ENCODE results near the gene SCN4B.

Gene SCN4B

DNA sequence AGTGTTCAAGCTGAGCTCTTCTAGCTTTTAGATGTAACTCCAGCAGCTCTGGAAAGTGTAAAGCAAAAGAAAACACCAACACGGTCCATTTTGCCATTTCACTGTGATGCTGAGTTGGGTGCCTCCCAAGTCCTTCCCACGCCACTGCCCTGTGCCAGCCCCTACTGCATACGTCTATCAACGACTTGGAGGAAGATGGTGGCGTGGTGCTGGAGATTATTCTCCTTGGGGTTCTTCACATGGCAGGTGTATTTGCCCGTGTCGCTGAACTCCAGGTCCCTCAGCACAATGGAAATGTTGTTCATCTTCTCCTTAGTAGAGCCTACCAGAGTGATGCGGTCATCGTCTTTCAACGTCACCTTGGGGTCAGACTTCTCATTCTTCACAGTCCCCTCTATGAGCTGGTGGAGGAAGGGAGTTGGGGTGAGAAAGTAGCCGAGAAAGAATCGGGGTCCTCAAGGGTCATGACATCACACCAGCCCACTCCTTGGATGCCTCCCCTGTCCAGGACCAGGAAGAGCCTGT, 8.9 kb downstream of the SCN4B start:
- no peak overlapping the region for H3K4me3 ChIP-seq (ENCODE audit: low read depth, low read length)
- TF ChIP-seq, protein P1, sequence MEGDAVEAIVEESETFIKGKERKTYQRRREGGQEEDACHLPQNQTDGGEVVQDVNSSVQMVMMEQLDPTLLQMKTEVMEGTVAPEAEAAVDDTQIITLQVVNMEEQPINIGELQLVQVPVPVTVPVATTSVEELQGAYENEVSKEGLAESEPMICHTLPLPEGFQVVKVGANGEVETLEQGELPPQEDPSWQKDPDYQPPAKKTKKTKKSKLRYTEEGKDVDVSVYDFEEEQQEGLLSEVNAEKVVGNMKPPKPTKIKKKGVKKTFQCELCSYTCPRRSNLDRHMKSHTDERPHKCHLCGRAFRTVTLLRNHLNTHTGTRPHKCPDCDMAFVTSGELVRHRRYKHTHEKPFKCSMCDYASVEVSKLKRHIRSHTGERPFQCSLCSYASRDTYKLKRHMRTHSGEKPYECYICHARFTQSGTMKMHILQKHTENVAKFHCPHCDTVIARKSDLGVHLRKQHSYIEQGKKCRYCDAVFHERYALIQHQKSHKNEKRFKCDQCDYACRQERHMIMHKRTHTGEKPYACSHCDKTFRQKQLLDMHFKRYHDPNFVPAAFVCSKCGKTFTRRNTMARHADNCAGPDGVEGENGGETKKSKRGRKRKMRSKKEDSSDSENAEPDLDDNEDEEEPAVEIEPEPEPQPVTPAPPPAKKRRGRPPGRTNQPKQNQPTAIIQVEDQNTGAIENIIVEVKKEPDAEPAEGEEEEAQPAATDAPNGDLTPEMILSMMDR (IDR thresholded peaks at IDR 0.05; ENCODE audit: borderline replicate concordance, insufficient read depth, low read depth, low read length): no peak

DNA sequence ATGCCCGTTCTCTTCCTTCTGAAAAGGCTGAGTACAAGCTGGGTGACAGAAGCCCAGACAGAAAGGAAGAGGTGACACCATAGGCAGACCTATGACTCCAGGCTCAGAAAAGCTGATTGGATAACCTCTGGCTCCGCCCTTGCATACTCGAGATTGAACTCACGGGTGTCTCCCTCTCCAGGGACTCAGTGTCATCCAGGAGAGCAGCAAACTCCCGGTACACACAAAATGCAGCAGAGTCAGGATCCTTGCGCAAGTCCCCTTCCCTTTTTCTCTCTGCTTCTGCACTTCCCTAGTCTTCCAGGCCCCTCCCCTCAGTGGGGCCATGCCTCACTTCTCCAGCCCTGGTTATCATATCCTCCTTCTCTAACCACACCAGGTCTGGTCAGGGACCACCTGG, 9.8 kb downstream of the SCN4B start:
- TF ChIP-seq, protein P1 (IDR thresholded peaks at IDR 0.05; ENCODE audit: borderline replicate concordance, insufficient read depth, low read depth, low read length): no peak
- H3K4me3 ChIP-seq (ENCODE audit: low read depth, low read length): no peak overlapping the region

DNA sequence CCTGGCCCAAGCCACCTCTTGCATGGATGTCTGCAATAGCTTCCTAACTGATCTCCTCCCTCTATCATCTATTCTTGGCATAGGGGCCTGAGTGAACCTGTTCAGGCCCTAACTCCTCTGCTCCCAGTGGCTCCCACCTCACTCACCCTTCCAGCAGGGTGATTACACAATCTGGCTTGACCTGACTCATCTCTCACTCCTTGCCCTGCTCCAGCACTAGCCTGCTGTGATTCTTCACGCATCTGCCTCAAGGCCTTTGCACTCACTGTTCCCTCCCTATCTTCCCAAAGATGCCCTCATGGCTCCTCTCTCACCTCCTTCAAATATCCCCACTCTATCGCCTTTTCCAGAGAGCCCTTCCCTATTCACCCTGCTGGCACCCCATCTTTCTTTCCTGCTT, 10.5 kb downstream of the SCN4B start:
- TF ChIP-seq, protein P1 (IDR thresholded peaks at IDR 0.05; ENCODE audit: borderline replicate concordance, insufficient read depth, low read depth, low read length): no peak
- no peak overlapping the region for H3K4me3 ChIP-seq (ENCODE audit: low read depth, low read length)

DNA sequence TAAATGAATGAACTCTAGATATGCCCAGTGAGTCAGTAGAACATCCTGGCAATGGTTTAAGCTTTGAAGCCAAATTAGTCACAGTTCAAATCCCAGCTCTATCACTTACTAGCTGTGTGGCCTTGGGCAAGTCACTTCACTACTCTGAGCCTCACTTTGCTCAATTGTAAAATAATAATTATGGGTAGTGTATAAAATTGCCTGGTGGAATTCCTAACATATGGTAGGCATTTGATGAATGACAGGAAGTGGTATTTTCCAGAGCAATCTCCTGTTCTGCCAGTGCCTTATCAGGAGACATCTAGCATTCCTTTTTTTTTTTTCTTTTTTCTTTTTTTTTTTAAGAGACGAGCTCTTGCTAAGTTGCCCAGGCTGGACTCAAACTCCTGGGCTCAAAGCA, 13.0 kb downstream of the SCN4B start:
- H3K4me3 ChIP-seq (ENCODE audit: low read depth, low read length): no peak overlapping the region
- TF ChIP-seq, protein P1 (IDR thresholded peaks at IDR 0.05; ENCODE audit: borderline replicate concordance, insufficient read depth, low read depth, low read length): no peak

DNA sequence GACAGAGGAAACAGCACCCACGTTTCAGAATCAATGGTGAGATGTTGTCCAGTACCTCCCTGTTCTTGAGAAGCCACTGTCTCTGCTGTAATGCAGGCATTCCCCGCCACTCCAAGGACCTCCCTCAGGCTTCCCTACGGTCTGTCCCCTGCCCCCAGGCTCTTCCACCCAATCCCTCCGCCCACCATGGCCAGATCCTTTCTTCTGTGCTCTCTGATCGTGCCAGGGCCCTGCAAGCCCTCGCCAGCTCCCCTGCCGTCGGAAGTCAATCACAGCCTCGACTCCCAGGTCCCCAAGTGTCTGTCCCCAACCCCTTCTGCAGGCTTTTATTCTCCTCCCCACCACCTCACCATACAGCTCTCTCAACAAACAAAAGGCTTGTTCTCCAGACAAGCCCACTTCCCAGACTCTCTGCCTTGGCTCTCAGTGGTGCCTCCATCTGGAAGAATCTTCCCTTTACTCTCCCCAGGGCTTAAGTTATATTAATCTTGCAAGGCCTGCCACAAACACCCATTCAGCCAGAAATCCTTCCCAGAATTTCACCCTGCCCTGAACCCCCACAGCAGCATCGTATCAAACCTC, 13.7 kb downstream of the SCN4B start:
- TF ChIP-seq, protein P1 (IDR thresholded peaks at IDR 0.05; ENCODE audit: borderline replicate concordance, insufficient read depth, low read depth, low read length): no peak
- no peak overlapping the region for H3K4me3 ChIP-seq (ENCODE audit: low read depth, low read length)

DNA sequence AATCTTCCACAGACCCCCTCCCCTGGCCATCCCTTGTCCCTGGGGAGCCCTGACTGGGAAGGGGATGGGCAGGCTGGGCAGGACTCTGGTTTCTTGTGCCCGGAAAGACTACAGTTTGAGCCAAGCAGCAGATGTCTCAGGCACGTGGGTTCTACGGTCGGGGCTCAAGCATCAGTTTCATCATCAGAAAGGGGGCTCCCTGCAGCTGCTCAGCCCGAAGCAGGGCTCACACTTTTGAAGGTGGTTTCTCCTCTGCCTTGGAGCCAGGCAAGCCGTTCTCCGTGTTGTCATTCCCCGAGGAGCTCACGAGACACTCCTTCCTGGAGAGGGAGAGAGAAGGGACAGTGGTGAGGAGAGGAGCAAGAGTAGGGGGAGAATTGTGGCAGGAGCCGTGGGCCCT, 15.8 kb downstream of the SCN4B start:
- H3K4me3 ChIP-seq (ENCODE audit: low read depth, low read length): no peak overlapping the region
- TF ChIP-seq, protein P1 (IDR thresholded peaks at IDR 0.05; ENCODE audit: borderline replicate concordance, insufficient read depth, low read depth, low read length): no peak

DNA sequence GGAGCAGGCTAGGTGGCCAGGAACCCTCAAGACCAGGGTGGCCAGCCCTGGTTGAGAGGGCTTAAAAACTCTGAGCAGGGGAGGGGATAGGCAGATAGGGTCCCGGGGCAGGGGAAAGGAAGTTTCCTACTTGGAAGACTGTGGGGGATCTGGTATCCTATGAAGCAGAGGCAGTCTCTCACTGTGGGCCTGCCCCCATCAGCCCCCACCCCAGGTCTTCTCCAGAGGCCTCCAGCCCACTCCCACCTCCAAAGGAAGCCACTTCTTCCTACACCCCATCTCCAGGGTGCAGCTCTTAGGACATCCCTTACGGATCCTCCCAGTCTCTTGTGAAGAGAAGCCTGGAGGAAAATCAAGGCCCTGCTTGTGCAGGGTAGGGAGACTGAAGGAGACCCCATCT, 16.3 kb downstream of the SCN4B start:
- H3K4me3 ChIP-seq (ENCODE audit: low read depth, low read length): no peak overlapping the region
- TF ChIP-seq, protein P1 (IDR thresholded peaks at IDR 0.05; ENCODE audit: borderline replicate concordance, insufficient read depth, low read depth, low read length): no peak

All from GM12875 (cell line).